Endothelial cell (in vitro differentiated cells): ENCODE results near the gene GALNT9. TPM values are rescaled to one million over a fixed set of nuclear protein-coding genes. Genes with fewer than 3 reads are reported as not detected.

Experiments
- DNase-seq: peaks from one replicate; pipeline ENCODE4 v3.0.0; 2021; ENCODE audit warnings: low spot score
- H3K27ac Mint-ChIP-seq: one replicate; pipeline ENCODE4 v1.8.0; 2021; ENCODE audit warnings: mixed read lengths, inconsistent platforms; ENCODE audit not compliant: unreplicated experiment
- H3K27me3 Mint-ChIP-seq: one replicate; pipeline ENCODE4 v1.8.0; 2021; ENCODE audit warnings: mild to moderate bottlenecking, moderate library complexity, mixed read lengths, inconsistent platforms; ENCODE audit not compliant: unreplicated experiment
- H3K36me3 Mint-ChIP-seq: one replicate; pipeline ENCODE4 v1.8.0; 2021; ENCODE audit warnings: mild to moderate bottlenecking, low read depth, mixed read lengths, inconsistent platforms; ENCODE audit not compliant: unreplicated experiment
- H3K4me1 Mint-ChIP-seq: one replicate; pipeline ENCODE4 v1.8.0; 2021; ENCODE audit warnings: mild to moderate bottlenecking, mixed read lengths, inconsistent platforms; ENCODE audit not compliant: unreplicated experiment
- H3K4me3 Mint-ChIP-seq: one replicate; pipeline ENCODE4 v1.8.0; 2021; ENCODE audit warnings: mild to moderate bottlenecking, mixed read lengths, inconsistent platforms; ENCODE audit not compliant: unreplicated experiment
- H3K9me3 Mint-ChIP-seq: one replicate; pipeline ENCODE4 v1.8.0; 2021; ENCODE audit warnings: mixed read lengths, inconsistent platforms; ENCODE audit not compliant: unreplicated experiment
- CTCF ChIP-seq: fragments of 200-600 bp; sonication (generic); IDR thresholded peaks from one replicate; pipeline ENCODE4 v1.5.0; 2021; ENCODE audit warnings: antibody characterized with exemption; ENCODE audit not compliant: unreplicated experiment
- total RNA-seq: library from RNA; stranded (reverse); fragmentation: NEBNext Ultra II Directional; extraction: Animal tissue kit (Norgen Biotek cat#: 25700); gene quantifications from one replicate; pipeline ENCODE4 v1.2.1, GENCODE V29; 2021; ENCODE audit not compliant: unreplicated experiment

Gene GALNT9
- total RNA-seq, 1 donor from 2014 or later, result not detected

- Mint-ChIP-seq H3K27ac (no peak overlapping the region), H3K9me3 (no peaks in the 10 kb centered on the region), H3K4me1 (peaks cover 16% of the 10 kb centered on the region), H3K4me3 (no peak overlapping the region), H3K36me3 (peaks cover 5% of the 10 kb centered on the region), H3K27me3 (peaks cover 25% of the 10 kb centered on the region)
- no peak for DNase-seq
- TF ChIP-seq CTCF, result no peak
These were observed 1.8 kb downstream of the GALNT9 start for GRCh38 chr12:132327336-132328171.

GRCh38 chr12:132326646-132327045 is 2.7 kb downstream of the GALNT9 start:
- Mint-ChIP-seq H3K27me3 (peaks cover 25% of the 10 kb centered on the region), H3K9me3 (no peaks in the 10 kb centered on the region), H3K4me1 (peaks cover 16% of the 10 kb centered on the region), H3K27ac (no peak overlapping the region), H3K36me3 (peaks cover 5% of the 10 kb centered on the region), H3K4me3 (peak overlapping the region; percentile 60)
- DNase-seq, result no peak
- TF ChIP-seq CTCF, result no peak

DNA sequence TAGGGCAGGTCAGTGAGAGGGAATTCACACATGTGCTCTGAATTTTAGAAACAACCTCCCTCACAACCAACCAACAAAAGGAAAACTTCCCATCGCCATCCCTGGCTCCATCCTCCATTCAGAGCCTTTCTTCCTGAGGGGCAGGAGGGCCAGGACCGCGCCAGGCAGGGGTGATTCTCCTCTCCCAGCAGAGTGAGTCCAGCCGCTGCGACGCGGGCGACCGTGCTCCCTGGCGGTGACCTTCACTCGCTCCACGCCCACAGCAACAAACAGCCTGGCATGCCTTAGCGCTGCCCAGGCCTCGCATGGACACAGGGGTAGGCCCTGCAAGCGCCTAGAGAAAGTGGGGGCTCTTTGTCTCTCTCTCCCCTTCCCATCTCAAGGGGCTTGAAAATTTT is 3.7 kb downstream of the GALNT9 start:
- DNase-seq, result no peak
- Mint-ChIP-seq H3K36me3 (peaks cover 3% of the 10 kb centered on the region), H3K9me3 (no peaks in the 10 kb centered on the region), H3K27ac (no peak overlapping the region), H3K4me3 (no peak overlapping the region), H3K4me1 (peaks cover 16% of the 10 kb centered on the region), H3K27me3 (peaks cover 23% of the 10 kb centered on the region)
- no peak for TF ChIP-seq CTCF

- no peak overlapping the region for H3K4me3 Mint-ChIP-seq
- DNase-seq, result no peak
- H3K4me1 Mint-ChIP-seq, result peaks cover 12% of the 10 kb centered on the region
- no peak overlapping the region for H3K27ac Mint-ChIP-seq
- no peak for TF ChIP-seq CTCF
- H3K36me3 Mint-ChIP-seq, result no peaks in the 10 kb centered on the region
- peaks cover 21% of the 10 kb centered on the region for H3K27me3 Mint-ChIP-seq
- H3K9me3 Mint-ChIP-seq, result no peaks in the 10 kb centered on the region
These were observed 4.3 kb downstream of the GALNT9 start for GRCh38 chr12:132324841-132325732.
